MV-4-11 (cell line): ENCODE measurements around the gene ANKRD11.
A peak's percentile ranks its signal among the peaks of the same experiment; 100 is the strongest.
"Not testable (repeated sequence)": the region's sequence is repeated elsewhere in the genome, so short reads cannot be mapped to it uniquely, and the experiment has no call there.

ENCODE experiments used
- DNase-seq: peaks from one replicate; lab custom pipeline; 2025; lab: John Stamatoyannopoulos, UW

The ANKRD11 gene

GRCh38 chr16:89478576-89479221 is 11.7 kb downstream of the ANKRD11 start:
- no peak for DNase-seq

GRCh38 chr16:89476811-89477261 is 13.5 kb downstream of the ANKRD11 start:
- peak; percentile 74 for DNase-seq

GRCh38 chr16:89476379-89476778 is 14.0 kb downstream of the ANKRD11 start:
- DNase-seq, result no peak

GRCh38 chr16:89475144-89475543 is 15.2 kb downstream of the ANKRD11 start:
- DNase-seq, result no peak

DNA sequence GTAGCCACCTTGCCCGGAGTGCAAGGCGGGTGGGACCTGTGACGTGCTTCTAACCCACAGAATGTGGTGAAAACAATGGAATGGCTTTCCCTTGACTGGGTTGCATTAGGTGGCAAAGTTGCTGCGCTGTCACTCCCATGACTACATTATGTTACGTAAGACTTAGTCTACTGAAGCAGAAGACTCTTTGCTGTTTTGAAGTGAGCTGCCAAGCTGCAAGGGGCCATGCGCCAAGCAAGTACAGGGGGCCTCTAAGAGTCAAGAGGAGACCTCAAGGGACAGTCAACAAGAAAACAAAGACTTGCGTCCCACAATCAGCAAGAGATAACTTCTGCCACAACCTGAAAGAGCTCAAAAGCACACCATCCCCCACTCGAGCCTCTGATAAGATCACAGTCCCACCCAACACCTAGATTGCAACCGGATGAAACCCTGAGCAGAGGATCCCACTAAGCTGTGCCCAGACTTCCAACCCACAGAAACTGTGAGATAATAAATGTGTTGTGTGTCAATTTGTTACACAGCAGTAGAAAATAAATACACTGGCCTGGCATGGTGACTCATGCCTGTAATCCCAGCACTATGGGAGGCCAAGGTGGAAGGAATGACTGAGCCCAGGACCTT is 16.5 kb downstream of the ANKRD11 start:
- peak; percentile 72 for DNase-seq

DNA sequence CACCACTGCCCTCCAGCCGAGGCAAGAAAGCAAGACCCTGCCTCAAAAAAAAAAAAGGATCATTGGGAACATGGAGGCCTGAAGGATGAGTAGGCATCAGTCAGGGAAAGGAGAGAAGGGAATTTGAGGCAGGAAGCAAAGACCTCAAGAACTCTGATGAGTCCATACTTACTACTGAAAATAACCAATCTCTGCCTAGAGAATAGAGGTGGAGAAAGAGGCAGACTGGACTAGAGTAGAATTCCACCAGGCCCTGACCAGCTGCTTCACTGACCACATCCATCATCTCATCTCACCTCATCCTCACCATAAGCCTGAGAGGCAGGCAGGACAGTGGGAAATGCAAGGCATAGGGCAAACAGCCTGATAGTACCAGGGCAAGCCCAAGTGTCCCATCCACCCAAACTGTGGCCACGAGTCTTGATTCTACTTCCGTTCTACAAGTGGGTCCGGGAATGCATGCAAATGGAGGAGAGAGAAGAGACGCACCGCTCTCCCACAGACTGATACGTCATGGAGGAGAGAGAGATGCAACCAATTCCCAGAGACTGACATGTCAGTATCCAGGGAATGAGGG is 17.1 kb downstream of the ANKRD11 start:
- no peak for DNase-seq

- no peak for DNase-seq
These were observed 17.7 kb downstream of the ANKRD11 start for GRCh38 chr16:89472711-89473075.

DNA sequence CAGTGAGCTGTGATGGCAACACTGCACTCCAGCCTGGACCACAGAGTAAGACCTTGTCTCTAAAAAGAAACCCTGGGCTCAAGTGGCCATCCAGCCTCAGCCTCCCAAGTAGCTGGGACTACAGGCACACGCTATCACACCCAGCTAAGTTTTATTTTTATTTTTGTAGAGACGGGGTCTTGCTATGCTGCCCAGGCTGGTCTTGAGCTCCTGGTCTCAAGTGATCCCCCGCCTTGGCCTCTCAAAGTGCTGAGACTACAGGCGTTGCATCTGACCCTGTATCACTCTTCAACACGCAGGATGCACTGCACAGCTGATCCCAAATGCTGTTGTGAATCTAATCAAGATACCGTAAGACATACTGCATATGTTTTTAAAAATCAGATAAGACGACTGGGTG is 23.0 kb downstream of the ANKRD11 start:
- DNase-seq, result no peak

GRCh38 chr16:89466920-89467319 is 23.4 kb downstream of the ANKRD11 start:
- DNase-seq, result no peak

DNA sequence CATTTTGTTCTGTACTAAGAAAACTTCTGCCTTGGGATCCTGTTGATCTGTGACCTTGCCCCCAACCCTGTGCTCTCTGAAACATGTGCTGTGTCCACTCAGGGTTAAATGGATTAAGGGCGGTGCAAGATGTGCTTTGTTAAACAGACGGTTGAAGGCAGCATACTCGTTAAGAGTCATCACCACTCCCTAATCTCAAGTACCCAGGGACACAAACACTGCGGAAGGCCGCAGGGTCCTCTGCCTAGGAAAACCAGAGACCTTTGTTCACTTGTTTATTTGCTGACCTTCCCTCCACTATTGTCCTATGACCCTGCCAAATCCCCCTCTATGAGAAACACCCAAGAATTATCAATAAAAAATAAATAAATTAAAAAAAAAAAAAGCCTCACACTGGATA is 27.0 kb downstream of the ANKRD11 start:
- not testable (repeated sequence) for DNase-seq

GRCh38 chr16:89462639-89463038 is 27.7 kb downstream of the ANKRD11 start:
- not testable (repeated sequence) for DNase-seq

- not testable (repeated sequence) for DNase-seq
These were observed 28.5 kb downstream of the ANKRD11 start for GRCh38 chr16:89461890-89462289.

- no peak for DNase-seq
These were observed 29.8 kb downstream of the ANKRD11 start for GRCh38 chr16:89460556-89460955.

- no peak for DNase-seq
These were observed 31.4 kb downstream of the ANKRD11 start for GRCh38 chr16:89458967-89459366.

DNA sequence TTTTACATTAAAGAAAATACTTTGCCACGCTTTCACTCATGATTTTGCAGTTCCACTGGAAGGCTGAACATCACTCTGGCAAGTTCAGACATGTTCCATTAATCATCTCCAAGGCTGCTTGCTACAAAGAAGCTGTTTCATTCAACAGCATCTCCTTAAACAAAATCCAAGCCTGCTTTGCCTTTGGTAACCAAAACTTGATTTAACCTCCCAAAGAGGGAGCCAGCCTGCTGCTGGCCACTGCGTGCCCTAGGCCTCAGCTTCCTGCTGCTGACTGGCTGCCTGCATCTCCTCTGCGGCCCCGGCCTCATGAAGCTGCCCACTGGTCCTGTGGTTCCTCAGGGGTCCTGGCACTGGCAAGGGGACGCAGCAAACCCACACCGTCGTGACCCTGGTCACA is 31.8 kb downstream of the ANKRD11 start:
- no peak for DNase-seq

DNA sequence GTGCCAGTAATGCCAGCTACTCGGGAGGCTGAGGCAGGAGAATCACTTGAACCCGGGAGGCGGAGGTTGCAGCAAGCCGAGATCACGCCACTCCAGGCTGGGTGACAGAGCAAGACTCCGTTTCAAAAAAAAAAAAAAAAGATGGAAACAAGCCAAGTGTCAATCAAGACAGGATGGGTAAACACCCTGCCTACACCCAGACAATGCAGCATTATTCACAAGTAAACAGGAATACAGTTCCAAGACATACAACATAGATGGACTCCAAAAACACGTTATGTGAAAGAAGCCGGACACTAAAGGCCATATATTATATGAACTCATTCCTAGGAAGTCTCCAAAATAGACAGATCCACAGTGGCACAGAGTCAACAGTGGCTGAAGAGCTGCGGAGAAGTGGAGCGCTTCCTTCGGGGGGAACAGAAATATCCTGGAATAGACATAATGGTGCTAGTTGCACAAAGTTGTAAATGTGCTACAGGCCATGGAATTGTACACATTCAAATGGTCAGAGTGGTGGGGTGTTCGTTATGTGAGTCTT is 33.9 kb downstream of the ANKRD11 start:
- DNase-seq, result no peak

DNA sequence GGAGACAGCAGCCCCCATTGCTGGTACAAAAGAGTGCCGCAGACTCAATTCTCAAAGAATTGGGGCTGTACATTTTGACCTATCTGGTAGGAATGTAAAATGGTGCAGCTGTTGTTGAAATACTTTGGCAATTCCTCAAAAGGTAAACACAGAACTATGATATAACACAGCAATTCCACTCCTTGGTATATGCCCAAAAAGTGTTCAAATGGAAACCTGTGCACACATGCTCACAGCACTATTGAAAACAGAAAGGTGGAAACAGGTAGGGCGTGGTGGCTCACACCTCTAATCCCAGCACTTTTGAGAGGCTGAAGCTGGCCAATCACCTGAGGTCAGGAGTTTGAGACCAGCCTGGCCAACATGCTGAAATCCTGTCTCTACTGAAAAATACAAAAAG is 34.7 kb downstream of the ANKRD11 start:
- DNase-seq, result no peak

DNA sequence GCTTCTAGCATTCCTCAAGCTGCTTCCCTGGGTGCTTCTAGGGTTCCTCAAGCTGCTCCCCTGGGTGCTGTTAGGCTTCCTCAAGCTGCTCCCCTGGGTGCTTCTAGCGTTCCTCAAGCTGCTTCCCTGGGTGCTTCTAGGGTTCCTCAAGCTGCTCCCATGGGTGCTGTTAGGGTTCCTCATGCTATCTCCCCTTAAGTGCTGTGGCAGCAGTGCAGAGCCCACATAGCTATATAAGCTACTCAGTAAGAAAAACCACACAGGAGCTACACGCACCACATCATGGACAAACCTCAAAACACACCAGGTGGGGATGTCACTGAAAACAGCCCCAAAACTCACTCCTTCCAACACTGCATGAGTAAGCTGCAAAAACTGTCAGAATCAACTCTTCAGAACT is 35.2 kb downstream of the ANKRD11 start:
- DNase-seq, result no peak

- DNase-seq, result not testable (repeated sequence)
These were observed 35.8 kb downstream of the ANKRD11 start for GRCh38 chr16:89454378-89455125.

DNA sequence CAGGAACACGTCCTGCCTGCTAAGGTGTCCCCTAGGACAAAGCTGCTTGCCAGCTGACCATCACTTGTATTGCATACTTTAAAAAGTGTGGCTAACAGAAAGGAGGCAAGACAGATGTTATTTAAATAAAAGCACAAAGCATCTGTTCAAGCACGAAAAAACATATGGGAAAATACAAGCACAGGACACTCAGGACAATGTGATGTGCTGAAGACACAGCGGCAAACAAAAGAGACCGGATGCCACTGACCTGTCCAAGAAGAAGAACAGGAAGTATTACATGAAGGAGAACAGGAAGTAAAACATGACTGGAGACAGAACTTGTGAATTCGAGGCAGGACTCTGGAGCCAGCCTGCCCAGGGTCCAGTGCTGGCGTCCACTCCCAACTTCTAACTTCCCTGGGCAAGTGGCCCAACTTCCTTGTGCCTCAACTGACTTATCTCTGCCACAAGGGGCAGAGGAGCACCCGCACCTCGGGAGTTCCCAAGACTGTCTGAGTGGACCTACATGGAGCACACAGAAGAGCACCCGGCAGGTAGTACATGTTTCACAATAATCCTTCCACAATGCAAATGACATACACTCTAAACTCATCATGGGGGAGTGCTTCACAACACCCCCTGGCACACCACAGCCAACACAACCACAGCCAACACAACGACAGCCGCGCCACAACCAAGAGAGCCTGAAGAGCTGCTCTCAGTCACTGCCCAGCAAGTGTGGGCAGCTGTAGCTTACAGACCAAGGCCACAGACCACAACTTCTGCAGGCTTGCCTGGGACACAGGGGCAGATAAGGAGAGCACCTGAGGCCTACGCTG is 36.6 kb downstream of the ANKRD11 start:
- DNase-seq, result peak; percentile 47

DNA sequence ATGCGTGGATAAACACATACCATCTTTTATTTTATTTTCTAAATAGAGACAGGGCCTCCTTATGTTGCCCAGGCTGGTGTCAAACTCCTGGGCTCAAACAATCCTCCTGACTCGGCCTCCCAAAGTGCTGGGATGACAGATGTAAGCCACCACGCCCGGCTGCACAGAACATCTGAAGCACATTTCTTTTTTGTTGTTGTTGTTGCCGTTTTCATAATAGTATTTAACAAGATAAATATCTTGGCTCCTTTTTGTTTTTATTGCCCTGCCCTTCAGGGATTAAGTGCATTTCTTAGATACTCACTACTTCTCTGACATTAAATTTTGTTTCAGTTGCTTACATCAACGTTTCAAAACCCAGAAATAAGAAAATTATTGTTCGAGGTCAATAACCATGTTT is 37.4 kb downstream of the ANKRD11 start:
- no peak for DNase-seq

DNA sequence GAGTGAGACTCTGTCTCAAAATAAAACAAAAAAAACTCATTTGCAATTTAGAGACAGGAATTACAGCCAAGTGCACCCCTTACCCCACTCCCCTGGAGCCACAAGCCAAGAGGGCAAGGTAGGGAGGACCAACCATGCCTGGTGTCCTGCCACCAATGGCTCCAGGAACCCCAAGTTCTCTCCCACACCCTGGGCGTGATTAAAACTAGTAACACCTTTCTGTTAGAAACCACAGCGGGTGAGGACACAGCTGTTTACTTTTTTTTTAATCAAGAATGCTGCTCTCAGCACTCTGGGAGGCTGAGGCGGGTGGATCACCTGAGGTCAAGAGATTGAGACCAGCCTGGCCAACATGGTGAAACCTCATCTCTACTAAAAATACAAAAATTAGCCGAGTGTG is 38.1 kb downstream of the ANKRD11 start:
- DNase-seq, result no peak
